SKM-1 (cell line): ENCODE results near the gene MYO6.

Source experiments
- DNase-seq: peaks from one replicate; lab custom pipeline; 2025; ENCODE audit not compliant: unreplicated experiment; lab: John Stamatoyannopoulos, UW

The MYO6 gene

DNA sequence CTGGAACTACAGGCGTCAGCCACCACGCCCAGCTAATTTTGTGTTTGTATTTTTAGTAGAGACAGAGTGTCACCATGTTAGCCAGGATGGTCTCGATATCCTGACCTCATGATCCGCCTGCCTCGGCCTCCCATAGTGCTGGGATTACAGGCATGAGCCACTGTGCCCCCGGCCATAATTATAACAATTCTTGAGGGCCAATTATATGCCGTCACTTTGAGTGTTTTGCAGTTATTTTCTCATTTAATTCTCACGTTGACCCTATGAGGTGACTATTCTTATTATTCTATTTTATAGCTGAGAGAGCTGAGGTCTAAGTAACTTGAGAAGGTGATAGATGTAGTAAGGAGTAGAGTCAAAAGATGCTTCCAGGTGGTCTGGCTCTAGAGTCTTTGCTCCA lies 13.0 kb downstream of the MYO6 start:
- no peak for DNase-seq

DNA sequence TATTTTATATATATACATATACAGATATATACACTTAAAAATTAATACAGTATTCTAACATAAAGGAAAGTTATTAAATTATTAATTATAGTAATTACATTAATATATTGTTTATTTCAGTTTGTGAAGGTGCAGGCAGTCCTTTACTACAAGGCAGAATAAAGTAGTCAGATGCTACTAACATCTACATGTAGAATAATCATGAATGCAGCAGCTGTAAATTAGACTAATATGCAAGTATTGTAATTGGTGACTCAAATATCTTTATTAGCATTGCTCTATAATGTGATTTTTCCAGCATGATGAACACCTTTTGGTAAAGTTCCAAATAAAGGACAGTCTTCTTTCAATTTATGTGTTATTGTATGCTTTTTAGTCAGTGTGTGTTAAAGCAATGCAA lies 17.3 kb downstream of the MYO6 start:
- DNase-seq: no peak

DNA sequence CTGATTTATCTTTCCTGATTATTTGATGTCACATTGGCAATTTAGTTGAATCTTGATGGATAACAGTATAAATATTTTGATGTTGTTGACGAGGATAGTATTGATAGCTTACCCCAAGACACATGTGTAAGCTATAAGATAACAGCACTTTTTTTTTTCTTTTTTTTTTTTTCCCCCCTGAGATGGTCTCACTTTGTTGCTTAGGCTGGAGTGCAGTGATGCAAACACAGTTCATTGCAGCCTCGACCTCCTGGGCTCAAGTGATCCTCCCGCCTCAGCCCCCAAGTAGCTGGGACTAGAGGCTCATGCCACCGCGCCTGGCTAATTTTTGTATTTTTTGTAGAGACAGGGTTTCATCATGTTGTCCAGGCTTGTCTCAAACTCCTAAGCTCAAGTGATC lies 21.8 kb downstream of the MYO6 start:
- DNase-seq: no peak

DNA sequence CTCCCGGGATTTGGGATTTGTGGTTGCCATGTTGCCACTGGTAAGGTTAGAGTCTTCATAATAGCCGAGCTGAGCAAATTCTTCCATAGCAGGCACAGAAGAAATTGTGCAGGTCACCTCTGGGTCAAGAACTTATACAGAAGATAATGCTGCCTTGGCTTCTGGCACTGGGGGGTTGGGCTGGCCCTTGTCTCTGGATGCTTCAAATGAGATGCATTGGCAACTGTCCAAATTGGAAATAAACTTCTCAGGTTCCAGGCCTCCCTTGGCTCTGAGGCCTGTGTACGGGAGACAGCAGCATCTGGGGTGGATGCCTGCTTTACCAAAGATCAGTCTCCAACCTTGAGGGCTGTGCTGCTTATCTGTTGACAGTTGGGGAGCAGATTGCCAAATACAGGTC lies 26.2 kb downstream of the MYO6 start:
- no peak for DNase-seq

DNA sequence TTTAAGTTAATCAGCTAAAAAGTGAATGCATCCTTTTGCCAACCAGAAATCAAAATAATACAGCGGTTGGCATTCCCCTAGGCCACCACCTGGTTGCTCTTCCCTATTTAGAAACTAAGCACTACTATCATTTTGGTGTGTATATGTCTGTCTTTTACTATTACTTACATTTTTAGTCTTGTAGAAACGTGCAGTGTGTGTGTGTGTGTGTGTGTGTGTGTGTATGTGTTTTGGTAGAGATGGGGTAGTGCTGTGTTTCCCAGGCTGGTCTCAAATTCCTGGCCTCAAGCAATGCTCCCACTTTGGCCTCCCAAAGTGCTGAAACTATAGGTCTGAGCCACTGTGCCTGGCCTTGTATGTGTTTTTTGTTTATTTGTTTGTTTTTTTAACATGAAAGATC lies 27.4 kb downstream of the MYO6 start:
- no peak for DNase-seq

DNA sequence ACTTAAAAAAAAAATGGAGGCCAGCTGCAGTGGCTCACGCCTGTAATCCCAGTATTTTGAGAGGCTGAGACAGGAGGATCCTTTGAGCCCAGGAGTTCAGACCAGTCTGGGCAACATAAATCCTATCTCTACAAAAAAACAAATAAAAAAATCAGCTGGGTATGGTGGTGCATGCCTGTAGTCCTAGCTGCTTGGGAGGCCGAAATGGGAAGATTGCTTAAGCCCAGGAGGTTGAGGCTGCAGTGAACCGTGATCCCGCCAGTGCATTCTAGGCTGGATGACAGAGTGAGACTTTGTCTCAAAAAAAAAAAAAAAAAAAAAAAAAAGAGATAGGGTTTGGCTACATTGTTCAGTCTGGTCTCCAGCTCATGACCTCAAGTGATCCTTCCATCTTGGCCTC lies 29.7 kb downstream of the MYO6 start:
- no peak for DNase-seq

DNA sequence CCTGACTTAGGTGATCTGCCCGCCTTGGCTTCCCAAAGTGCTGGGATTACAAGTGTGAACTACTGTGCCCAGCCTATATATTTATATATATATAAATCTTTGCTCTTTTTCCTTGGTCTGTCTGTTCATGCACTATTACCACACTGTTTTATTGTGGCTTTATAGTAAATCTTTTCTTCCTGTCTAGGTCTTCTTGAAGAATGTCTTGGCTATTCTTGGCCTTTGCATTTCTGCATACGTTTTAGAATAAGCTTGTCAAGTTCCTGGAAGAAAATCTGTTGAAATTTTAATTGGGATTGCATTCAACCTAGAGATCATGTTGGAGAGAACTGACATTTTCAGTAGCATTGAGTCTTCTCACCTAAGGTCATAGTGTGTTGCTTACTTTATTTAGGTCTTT lies 37.1 kb downstream of the MYO6 start:
- no peak for DNase-seq

DNA sequence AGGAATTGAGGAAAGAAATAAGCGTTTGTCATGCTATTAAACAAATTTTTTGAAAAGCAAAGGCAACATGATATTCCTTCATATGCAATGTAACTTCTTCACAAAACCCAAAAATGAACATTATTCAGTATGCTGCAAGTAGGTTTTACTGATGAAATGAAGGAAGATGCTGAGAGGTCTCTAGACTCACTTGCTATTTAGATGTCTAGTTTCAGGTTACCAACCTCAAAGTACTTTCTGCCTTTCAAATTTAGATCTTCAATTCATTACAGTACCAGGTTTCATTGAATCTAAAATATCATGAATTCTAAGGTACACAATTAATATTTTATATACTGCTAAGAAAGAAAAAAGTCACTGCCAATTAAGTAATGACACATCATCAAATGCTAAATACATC lies 39.9 kb downstream of the MYO6 start:
- DNase-seq: no peak

DNA sequence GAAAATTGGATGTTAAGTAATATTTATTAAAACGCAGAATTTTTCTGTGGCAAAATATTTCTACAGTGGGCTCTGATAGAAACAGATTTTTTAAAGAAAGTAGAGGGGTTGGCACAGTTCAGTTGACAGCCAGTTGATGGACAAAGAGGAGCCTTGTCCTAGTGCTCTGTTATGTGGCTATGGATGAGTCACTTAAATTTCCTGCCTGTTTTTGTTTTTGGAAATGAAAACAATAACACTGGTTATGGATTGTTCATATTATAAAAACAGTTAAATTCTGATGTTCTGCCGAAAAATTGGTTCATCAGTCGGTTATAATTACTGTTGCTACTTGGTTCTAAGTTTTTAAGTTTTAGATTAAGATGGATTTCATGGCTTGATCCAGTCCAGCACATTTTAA lies 42.8 kb downstream of the MYO6 start:
- no peak for DNase-seq

DNA sequence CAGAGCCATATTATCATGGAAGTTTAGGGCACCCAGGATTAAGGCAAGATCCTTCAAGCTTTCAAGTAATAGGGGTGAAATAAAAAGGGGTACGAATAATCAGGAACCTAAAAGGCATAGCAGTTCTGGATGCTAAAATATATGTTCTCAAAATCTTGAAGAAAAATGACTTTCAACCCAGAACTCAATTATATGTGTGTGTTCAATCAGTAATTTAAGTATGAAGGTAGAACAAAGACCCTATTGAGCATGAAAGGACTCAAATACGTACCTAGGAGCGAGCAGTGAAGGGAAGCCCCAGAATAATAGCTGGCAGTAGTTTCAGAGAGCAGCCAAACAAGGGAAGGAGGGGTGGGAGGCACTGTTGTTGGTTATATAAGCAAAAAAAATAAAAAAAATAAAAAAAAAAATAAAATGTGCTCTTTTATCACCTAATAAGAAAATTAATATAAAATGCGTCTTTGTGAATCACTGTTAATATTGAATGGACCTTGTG lies 45.4 kb downstream of the MYO6 start:
- DNase-seq: no peak

DNA sequence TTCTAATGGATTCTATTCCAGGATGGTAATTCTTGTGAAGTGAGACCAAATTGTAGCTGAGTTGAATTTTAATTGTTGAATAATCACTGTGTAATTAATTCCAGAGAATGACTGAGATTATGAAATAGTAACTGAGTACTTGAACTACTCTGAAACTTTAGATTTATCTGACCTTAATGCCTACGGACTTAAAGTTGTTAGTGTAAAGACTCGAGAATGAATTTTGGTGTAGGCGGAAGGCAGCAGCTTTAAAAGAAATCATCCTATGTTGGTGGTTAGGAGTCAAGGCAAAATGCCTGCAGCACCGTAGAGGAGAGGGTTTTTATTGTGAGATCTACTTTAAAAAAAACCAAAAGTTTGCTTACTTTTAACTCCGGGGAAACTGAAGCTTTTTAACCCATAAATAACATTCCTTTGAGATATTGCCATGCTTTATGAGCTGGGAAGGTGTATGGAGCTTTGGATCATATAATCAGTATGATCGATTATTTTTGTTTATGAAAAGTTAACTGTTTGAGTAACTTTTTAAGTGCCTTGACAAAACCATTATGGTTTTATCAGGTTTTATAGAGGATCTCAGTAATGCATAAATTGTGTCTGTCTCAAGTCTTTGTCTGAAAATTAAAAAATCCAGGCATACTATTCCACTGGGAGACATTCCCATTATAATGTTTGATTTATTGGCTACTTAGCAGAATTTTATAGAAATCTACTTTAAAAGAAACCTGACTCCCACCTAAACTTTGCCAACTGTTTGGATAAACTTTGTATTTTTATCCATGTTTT lies 46.1 kb downstream of the MYO6 start:
- no peak for DNase-seq

DNA sequence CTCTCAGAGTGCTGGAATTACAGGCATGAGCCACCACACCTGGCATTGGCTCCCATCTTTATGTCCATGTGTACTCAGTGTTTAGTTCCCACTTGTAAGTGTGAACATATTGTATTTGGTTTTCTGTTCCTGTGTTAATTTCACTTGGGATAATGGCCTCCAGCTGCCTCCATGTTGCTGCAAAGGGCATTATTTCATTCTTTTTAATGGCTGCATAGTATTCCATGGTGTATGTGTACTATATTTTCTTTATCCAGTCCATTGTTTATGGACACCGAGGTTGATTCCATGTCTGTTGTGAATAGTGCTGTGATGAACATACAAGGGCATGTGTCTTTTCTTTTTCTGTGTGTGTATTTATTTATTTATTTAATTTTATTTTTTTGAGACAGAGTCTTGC lies 47.7 kb downstream of the MYO6 start:
- DNase-seq: no peak

DNA sequence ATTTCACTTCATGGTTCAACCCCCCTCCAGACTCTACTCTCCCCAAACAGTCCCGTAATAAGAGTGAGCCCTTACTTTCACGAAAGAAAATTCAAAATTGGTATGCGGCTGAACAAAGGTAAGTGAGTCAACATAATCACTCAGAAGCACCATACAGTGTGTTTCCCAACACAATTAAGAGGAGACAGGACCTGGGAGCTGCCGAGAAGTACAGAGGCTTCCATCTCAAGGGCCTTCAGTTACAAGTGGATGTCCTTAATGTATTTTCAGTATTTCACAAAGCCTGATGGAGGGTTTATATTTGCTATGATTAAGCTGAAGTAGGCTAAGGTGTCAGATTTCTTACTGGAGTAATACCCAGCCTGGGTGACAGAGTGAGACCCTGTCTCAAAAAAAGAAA lies 51.1 kb downstream of the MYO6 start:
- DNase-seq: no peak

DNA sequence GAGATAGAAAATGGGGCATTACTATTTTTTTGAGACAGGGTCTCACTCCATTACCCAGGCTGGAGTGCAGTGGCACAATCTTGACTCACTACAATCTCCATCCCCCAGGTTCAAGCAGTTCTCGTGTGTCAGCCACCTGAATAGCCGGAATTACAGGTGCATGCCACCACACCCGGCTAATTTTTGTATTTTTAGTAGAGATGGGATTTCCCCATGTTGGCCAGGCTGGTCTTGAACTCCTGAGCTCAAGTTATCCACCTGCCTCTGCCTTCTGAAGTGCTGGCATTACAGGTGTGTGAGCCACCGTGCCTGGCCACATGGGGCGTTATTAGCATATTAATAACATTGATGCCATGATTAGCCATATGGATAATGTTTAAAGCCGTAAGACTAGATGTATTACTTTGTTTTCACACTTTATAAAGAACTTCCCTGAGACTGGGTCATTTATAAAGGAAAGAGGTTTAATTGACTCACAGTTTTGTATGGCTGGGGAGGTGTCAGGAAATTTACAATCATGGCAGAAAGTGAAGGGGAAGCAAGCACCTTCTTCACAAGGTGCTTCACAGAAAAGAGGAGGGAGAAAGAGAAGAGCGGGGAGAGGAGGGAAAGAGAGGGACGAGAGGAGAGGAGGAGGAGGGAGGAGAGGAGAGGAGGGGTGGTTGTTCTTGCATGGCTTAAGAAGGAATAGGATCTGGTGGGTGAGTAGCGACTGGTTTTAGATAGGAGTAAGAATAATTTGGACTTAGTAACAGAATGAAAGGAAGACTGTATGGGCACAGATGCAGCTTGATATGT lies 51.9 kb downstream of the MYO6 start:
- DNase-seq: no peak

DNA sequence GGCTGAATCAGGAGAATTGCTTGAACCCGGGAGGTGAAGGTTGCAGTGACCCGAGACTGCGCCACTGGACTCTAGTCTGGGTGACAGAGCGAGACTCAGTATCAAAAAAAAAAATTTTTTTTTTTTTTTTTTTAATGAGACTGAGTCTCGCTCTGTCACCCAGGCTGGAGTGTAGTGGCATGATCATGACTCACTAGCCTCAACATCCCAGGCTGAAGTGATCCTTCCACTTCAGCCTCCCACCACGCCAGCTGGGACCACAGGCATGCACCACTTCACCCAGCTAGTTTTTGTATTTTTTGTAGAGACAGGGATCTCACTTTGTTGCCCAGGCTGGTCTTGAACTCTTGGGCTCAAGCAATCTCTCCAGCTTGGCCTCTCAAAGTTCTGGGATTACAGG lies 53.3 kb downstream of the MYO6 start:
- no peak for DNase-seq

DNA sequence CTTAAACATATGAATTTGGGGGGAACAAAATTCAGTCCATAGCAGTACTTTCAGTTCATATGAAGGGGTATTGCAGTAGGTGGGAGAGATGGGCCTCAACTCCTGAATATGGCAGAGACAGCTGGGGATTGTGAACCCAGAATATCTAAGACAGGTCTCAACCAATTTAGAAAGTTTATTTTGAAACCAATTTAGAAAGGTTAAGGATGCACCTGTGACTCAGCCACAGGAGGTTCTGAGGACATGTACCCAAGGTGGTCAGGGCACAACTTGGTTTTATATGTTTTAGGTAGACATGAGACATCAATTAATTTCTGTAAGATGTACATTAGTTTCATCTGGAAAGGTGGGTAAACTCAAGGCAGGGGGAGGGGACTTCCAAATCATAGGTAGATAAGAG lies 59.5 kb downstream of the MYO6 start:
- no peak for DNase-seq

DNA sequence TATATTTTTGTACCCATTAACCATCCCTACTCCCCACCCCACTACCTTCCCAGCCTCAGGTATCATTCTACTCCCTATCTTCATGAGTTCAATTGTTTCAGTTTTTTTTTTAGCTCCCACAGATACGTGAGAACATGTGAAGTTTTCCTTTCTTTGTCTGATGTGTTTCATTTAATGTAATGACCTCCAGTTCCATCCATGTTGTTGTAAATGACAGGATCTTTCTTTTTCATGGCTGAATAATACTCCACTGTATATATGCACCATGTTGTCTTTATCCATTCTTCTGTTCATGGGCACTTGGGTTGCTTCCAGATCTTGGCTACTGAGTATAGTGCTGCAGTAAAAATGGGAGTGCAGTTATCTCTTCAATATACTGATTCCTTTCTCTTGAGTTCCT lies 63.5 kb downstream of the MYO6 start:
- no peak for DNase-seq

DNA sequence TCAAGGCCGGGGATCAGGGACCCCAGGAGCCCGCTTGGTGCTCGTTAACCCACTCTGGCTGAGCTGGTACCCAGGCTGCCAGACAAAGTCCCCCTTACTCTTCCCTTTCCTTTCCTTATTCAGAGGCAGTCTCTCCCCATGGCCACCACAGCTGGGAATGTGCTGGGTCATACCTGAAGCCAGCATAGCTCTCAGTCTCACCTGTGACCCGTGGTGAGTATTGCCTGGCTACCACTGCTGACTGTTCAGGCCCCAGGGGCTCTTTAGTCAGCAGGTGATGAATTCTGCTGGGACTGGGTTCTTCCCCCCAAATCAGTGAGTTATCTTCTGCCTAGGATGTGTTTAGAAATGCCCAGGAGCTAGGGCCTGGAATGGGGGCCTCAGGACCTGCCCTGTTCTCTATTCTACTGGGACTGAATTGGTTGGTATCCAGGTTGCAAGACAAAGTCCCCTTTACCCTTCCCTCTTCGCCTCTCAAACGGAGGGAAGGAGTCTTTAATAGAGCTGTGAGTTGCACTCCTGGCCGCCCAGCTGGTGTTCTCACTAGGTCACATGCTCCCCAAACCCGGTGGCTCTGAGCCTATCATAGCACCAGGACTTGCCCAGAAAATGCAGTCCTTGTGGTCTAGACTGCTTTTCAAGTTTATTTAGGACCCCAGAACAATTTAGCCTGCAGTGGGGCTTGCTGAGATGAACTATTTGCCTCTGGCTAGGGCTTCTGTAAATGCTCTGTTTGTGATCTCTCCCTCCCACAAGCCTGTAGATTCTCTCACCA lies 64.6 kb downstream of the MYO6 start:
- no peak for DNase-seq

DNA sequence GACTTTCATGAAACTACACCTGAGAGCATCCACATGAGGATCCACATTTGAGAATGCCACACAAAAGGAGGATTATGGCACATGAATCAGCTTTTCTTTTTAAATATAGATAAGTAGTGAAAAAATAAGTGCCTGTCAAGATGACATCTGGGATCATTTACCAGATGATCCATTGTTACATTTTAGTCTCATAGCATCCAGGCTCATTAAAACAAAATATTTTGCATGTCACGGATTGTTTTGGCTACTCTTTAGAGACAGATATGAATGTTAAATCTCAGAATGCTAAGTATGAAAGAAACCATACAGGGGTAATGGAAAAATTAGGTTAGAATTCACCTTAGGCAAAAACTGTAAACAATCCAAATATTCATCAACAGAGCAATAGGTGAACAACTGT lies 66.7 kb downstream of the MYO6 start:
- no peak for DNase-seq

DNA sequence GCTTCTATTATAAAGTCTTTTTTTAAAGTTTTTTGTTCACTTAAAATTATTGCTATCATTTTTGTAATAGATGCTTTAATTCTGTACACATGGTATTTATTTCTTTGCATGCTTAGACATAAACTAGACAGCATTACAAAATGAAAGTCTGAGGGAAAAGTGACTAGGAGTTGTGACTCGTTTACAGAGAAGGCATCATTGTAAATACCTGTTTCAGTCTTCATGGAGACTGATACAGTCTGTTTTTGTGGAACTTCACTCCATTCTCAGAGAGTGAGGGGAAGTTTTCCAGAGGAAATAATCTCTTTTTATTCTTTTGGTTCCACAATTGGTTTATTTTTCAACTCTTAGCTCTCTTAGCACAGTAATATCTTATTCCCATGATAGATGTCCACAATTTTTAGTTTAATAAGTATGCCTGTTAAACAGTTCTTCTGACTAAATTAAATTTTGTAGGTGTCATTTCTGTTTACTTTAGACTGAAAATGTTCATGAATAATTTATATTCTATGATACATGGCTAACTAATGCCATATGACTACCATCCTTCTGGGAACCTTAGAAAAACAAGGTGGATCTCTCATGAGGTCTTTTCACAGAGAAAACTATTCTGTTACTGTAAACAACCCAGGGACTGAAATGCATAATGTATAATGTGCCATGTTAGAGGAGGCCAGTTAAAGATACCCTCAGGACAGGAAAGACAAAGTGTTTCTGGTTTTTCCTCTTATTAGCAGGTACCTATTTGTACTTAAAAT lies 69.2 kb downstream of the MYO6 start:
- no peak for DNase-seq
